ENCODE data around the gene HAT1.
A peak's percentile ranks its signal among the peaks of the same experiment; 100 is the strongest.

The HAT1 gene

GRCh38 chr2:171941316-171941699 lies 19.0 kb downstream of the HAT1 start:
- no peak for DNase-seq (ENCODE audit: insufficient read length, low spot score)
- no peak for TF ChIP-seq POLR2A (IDR thresholded peaks at IDR 0.05; ENCODE audit: low read depth, low read length)
- FAIRE-seq = no peak

- DNase-seq (ENCODE audit: insufficient read length, low spot score) (no peak), FAIRE-seq (no peak)
- TF ChIP-seq POLR2A (IDR thresholded peaks at IDR 0.05; ENCODE audit: low read depth, low read length) = no peak
Measured at GRCh38 chr2:171943869-171944268, 21.6 kb downstream of the HAT1 start.

- no peak for TF ChIP-seq POLR2A (IDR thresholded peaks at IDR 0.05; ENCODE audit: low read depth, low read length)
- DNase-seq (ENCODE audit: insufficient read length, low spot score) (no peak), FAIRE-seq (no peak)
Measured at GRCh38 chr2:171952276-171952675, 30.0 kb downstream of the HAT1 start.

- no peak for TF ChIP-seq POLR2A (IDR thresholded peaks at IDR 0.05; ENCODE audit: low read depth, low read length)
- DNase-seq (ENCODE audit: insufficient read length, low spot score) (no peak), FAIRE-seq (no peak)
Measured at GRCh38 chr2:171952748-171953147, 30.5 kb downstream of the HAT1 start.

- no peak for TF ChIP-seq POLR2A (IDR thresholded peaks at IDR 0.05; ENCODE audit: low read depth, low read length)
- no peak for FAIRE-seq
Measured at GRCh38 chr2:171956135-171956825, 34.0 kb downstream of the HAT1 start.

GRCh38 chr2:171957061-171957460 lies 34.8 kb downstream of the HAT1 start:
- DNase-seq (ENCODE audit: insufficient read length, low spot score) = no peak
- FAIRE-seq = no peak
- TF ChIP-seq POLR2A (IDR thresholded peaks at IDR 0.05; ENCODE audit: low read depth, low read length) = no peak

More at GRCh38 chr2:171956135-171956825, 34.0 kb downstream of the HAT1 start:
- no peak for DNase-seq (ENCODE audit: insufficient read length, low spot score)

- TF ChIP-seq POLR2A (IDR thresholded peaks at IDR 0.05; ENCODE audit: low read depth, low read length) = no peak
- DNase-seq (ENCODE audit: insufficient read length, low spot score) = no peak
- FAIRE-seq = peak; percentile 90
Measured at GRCh38 chr2:171958475-171958874, 36.2 kb downstream of the HAT1 start.

- no peak for TF ChIP-seq POLR2A (IDR thresholded peaks at IDR 0.05; ENCODE audit: low read depth, low read length)
- peak; percentile 27 for FAIRE-seq
- DNase-seq (ENCODE audit: insufficient read length, low spot score) = no peak
Measured at GRCh38 chr2:171959998-171960397, 37.7 kb downstream of the HAT1 start.

- FAIRE-seq (no peak), DNase-seq (ENCODE audit: insufficient read length, low spot score) (no peak)
- TF ChIP-seq POLR2A (IDR thresholded peaks at IDR 0.05; ENCODE audit: low read depth, low read length) = no peak
Measured at GRCh38 chr2:171960570-171960969, 38.3 kb downstream of the HAT1 start.

GRCh38 chr2:171963198-171963597 lies 40.9 kb downstream of the HAT1 start:
- FAIRE-seq (no peak), DNase-seq (ENCODE audit: insufficient read length, low spot score) (no peak)
- no peak for TF ChIP-seq POLR2A (IDR thresholded peaks at IDR 0.05; ENCODE audit: low read depth, low read length)

- FAIRE-seq (peak; percentile 64), DNase-seq (ENCODE audit: insufficient read length, low spot score) (no peak)
- no peak for TF ChIP-seq POLR2A (IDR thresholded peaks at IDR 0.05; ENCODE audit: low read depth, low read length)
Measured at GRCh38 chr2:171964308-171964707, 42.0 kb downstream of the HAT1 start.

GRCh38 chr2:171965238-171965637 lies 43.0 kb downstream of the HAT1 start:
- FAIRE-seq = no peak

GRCh38 chr2:171965661-171966060 lies 43.4 kb downstream of the HAT1 start:
- FAIRE-seq (no peak), DNase-seq (ENCODE audit: insufficient read length, low spot score) (no peak)
- TF ChIP-seq POLR2A (IDR thresholded peaks at IDR 0.05; ENCODE audit: low read depth, low read length) = no peak

More at GRCh38 chr2:171965238-171965637, 43.0 kb downstream of the HAT1 start:
- no peak for DNase-seq (ENCODE audit: insufficient read length, low spot score)
- no peak for TF ChIP-seq POLR2A (IDR thresholded peaks at IDR 0.05; ENCODE audit: low read depth, low read length)

GRCh38 chr2:171966235-171966634 lies 44.0 kb downstream of the HAT1 start:
- DNase-seq (ENCODE audit: insufficient read length, low spot score) (no peak), FAIRE-seq (no peak)
- TF ChIP-seq POLR2A (IDR thresholded peaks at IDR 0.05; ENCODE audit: low read depth, low read length) = no peak

GRCh38 chr2:171966688-171967087 lies 44.4 kb downstream of the HAT1 start:
- FAIRE-seq = no peak
- no peak for DNase-seq (ENCODE audit: insufficient read length, low spot score)
- TF ChIP-seq POLR2A (IDR thresholded peaks at IDR 0.05; ENCODE audit: low read depth, low read length) = no peak
